Measurements from ENCODE around the gene UPK3B.
A peak's percentile ranks its signal among the peaks of the same experiment; 100 is the strongest.
"Not testable (repeated sequence)": the region's sequence is repeated elsewhere in the genome, so short reads cannot be mapped to it uniquely, and the experiment has no call there.

Gene UPK3B

GRCh38 chr7:76513817-76514799 lies 3.8 kb downstream of the UPK3B start:
- no peak for DNase-seq

GRCh38 chr7:76514926-76515771 lies 4.8 kb downstream of the UPK3B start:
- no peak for DNase-seq

- DNase-seq, result no peak
Measured at GRCh38 chr7:76515999-76516443, 5.7 kb downstream of the UPK3B start.

- DNase-seq, result not testable (repeated sequence)
Measured at GRCh38 chr7:76516932-76517331, 6.6 kb downstream of the UPK3B start.

- not testable (repeated sequence) for DNase-seq
Measured at GRCh38 chr7:76526183-76526582, 15.8 kb downstream of the UPK3B start.

- DNase-seq, result not testable (repeated sequence)
Measured at GRCh38 chr7:76531643-76532042, 21.3 kb downstream of the UPK3B start.

- DNase-seq, result not testable (repeated sequence)
Measured at GRCh38 chr7:76543197-76543596, 32.8 kb downstream of the UPK3B start, which contains the start of gene SPDYE16. TSS of gene SPDYE16 (minus strand) at chr7:76543297. CDS start at chr7:76541459, 1,838 bp downstream.

- peak; percentile 19 for DNase-seq
Measured at GRCh38 chr7:76549025-76549854, 38.9 kb downstream of the UPK3B start.

GRCh38 chr7:76549855-76550248 lies 39.5 kb downstream of the UPK3B start:
- not testable (repeated sequence) for DNase-seq

GRCh38 chr7:76551992-76552391 lies 41.6 kb downstream of the UPK3B start:
- not testable (repeated sequence) for DNase-seq

- DNase-seq, result not testable (repeated sequence)
Measured at GRCh38 chr7:76559685-76560084, 49.3 kb downstream of the UPK3B start.

GRCh38 chr7:76560157-76560556 lies 49.8 kb downstream of the UPK3B start:
- not testable (repeated sequence) for DNase-seq

GRCh38 chr7:76561342-76561741 lies 51.0 kb downstream of the UPK3B start:
- not testable (repeated sequence) for DNase-seq

GRCh38 chr7:76565001-76565400 lies 54.6 kb downstream of the UPK3B start:
- not testable (repeated sequence) for DNase-seq

Measured in NCI-H748 treated with DMSO at 0.1 percent for 48 hours (cell line).